Suprapubic skin (tissue), 4 donors: ENCODE measurements around the gene SGF29. TPM values are rescaled to one million over a fixed set of nuclear protein-coding genes. Genes with fewer than 3 reads are reported as not detected.
"Not testable (repeated sequence)": the region's sequence is repeated elsewhere in the genome, so short reads cannot be mapped to it uniquely, and the experiment has no call there.

Experiments
- DNase-seq, 2 donors: peaks; one replicate each; pipeline ENCODE4 v3.0.0-alpha.2; 2019; ENCODE audit warnings: low spot score in 2 of 2
- H3K27ac ChIP-seq: fragments of 200-600 bp; sonication (generic); one replicate; pipeline ENCODE4 v1.5.1; 2019
- H3K27me3 ChIP-seq: fragments of 200-600 bp; sonication (generic); one replicate; pipeline ENCODE4 v1.5.1; 2019
- H3K36me3 ChIP-seq: fragments of 200-600 bp; sonication (generic); one replicate; pipeline ENCODE4 v1.5.1; 2019
- H3K4me1 ChIP-seq: fragments of 200-600 bp; sonication (generic); one replicate; pipeline ENCODE4 v1.5.1; 2019
- H3K4me3 ChIP-seq: fragments of 200-600 bp; sonication (generic); one replicate; pipeline ENCODE4 v1.5.1; 2019; ENCODE audit warnings: mild to moderate bottlenecking
- H3K9me3 ChIP-seq: fragments of 200-600 bp; sonication (generic); one replicate; pipeline ENCODE4 v1.5.1; 2019
- CTCF ChIP-seq, 2 donors: fragments of 200-600 bp in 1 of 2; fragments of 450-650 bp in 1 of 2; sonication (generic) in 1 of 2; IDR thresholded peaks; one replicate each; pipeline ENCODE4 v1.5.1; 2016 to 2019; ENCODE audit warnings: antibody characterized with exemption in 2 of 2, mild to moderate bottlenecking in 1 of 2, moderate library complexity in 1 of 2
- EP300 ChIP-seq: sonication (generic); formaldehyde crosslinking; IDR thresholded peaks from one replicate; pipeline ENCODE4 v1.6.1; 2017; ENCODE audit warnings: antibody characterized with exemption
- POLR2A ChIP-seq, 2 donors: fragments of 450-650 bp; IDR thresholded peaks; one replicate each; pipeline ENCODE4 v1.6.1; 2017; ENCODE audit warnings: antibody characterized with exemption in 2 of 2, mild to moderate bottlenecking in 2 of 2, moderate library complexity in 2 of 2
- POLR2AphosphoS5 ChIP-seq, 3 donors: sonication (generic); formaldehyde crosslinking; IDR thresholded peaks; one replicate each; pipeline ENCODE4 v1.6.1; 2017; ENCODE audit warnings: antibody characterized with exemption in 3 of 3
- WGBS: methylation state at CpG from one replicate; pipeline ENCODE4 v1.1.5; 2018; 5-methylcytosine and 5-hydroxymethylcytosine counted together
- total RNA-seq, 4 donors: library from RNA; depleted of rRNA; stranded (reverse); fragments of >200 nt; gene quantifications; one replicate each; pipeline ENCODE4 v1.1.0, GENCODE V29; 2016

Gene SGF29
- total RNA-seq, 4 donors from 2014 or later = 20.2 to 36.1 (median 24.8) TPM

- H3K4me3 ChIP-seq = no peak overlapping the region
- TF ChIP-seq POLR2A (IDR thresholded peaks at IDR 0.05) (no peak), CTCF (IDR thresholded peaks at IDR 0.05) (no peak), EP300 (no peak), POLR2AphosphoS5 (IDR thresholded peaks at IDR 0.05) (no peak)
- peaks cover 13% of the 10 kb centered on the region for H3K36me3 ChIP-seq
- H3K4me1 ChIP-seq = peaks cover 8% of the 10 kb centered on the region
- H3K27me3 ChIP-seq = no peaks in the 10 kb centered on the region
- H3K9me3 ChIP-seq = no peaks in the 10 kb centered on the region
- H3K27ac ChIP-seq = no peak overlapping the region
- DNase-seq = no peak
- WGBS = 73% methylated on average over 8 of the region's 8 CpGs
These were observed 42.5 kb downstream of the SGF29 start for GRCh38 chr16:28596115-28596630.

- 33% methylated on average over 11 of the region's 11 CpGs for WGBS
- no peak for DNase-seq
- TF ChIP-seq CTCF (IDR thresholded peaks at IDR 0.05) = no peak
- TF ChIP-seq EP300 = no peak
- TF ChIP-seq POLR2AphosphoS5 (IDR thresholded peaks at IDR 0.05) = no peak
- Histone ChIP-seq H3K27me3 (no peaks in the 10 kb centered on the region), H3K27ac (no peak within 1 kb of the TSS), H3K9me3 (no peaks in the 10 kb centered on the region), H3K4me1 (peaks cover 8% of the 10 kb centered on the region), H3K36me3 (peaks cover 4% of the 10 kb centered on the region), H3K4me3 (no peak within 1 kb of the TSS)
These were observed 43.3 kb downstream of the SGF29 start, which contains the start of gene SULT1A2 for GRCh38 chr16:28596840-28597691. Gene SULT1A2, minus strand, starts transcription at chr16:28597050. Its CDS starts 1,120 bp downstream, at chr16:28595930.

GRCh38 chr16:28597692-28598261 lies 44.1 kb downstream of the SGF29 start:
- Histone ChIP-seq H3K9me3 (no peaks in the 10 kb centered on the region), H3K4me1 (peaks cover 8% of the 10 kb centered on the region), H3K36me3 (no peaks in the 10 kb centered on the region), H3K27ac (no peak overlapping the region), H3K27me3 (no peaks in the 10 kb centered on the region), H3K4me3 (no peak overlapping the region)
- no peak for DNase-seq
- WGBS = 66% methylated on average over 8 of the region's 9 CpGs
- TF ChIP-seq POLR2A (IDR thresholded peaks at IDR 0.05) (no peak), POLR2AphosphoS5 (IDR thresholded peaks at IDR 0.05) (no peak), EP300 (no peak), CTCF (IDR thresholded peaks at IDR 0.05) (no peak)

GRCh38 chr16:28599377-28600285 lies 45.9 kb downstream of the SGF29 start:
- DNase-seq, H3K27ac ChIP-seq: not testable (repeated sequence)
- WGBS = no CpG with 5 or more reads among the region's 17 CpGs

GRCh38 chr16:28600965-28601364 lies 47.2 kb downstream of the SGF29 start:
- H3K36me3 ChIP-seq, H3K9me3 ChIP-seq, H3K4me3 ChIP-seq, H3K27me3 ChIP-seq, H3K27ac ChIP-seq, H3K4me1 ChIP-seq, DNase-seq: not testable (repeated sequence)
- 40% methylated on average over 12 of the region's 20 CpGs for WGBS

More at GRCh38 chr16:28599377-28600285, 45.9 kb downstream of the SGF29 start:
- H3K4me3 ChIP-seq, H3K36me3 ChIP-seq, H3K9me3 ChIP-seq, H3K4me1 ChIP-seq, H3K27me3 ChIP-seq: not testable (repeated sequence)

- not testable (repeated sequence) for H3K36me3 ChIP-seq, H3K27ac ChIP-seq, H3K9me3 ChIP-seq, DNase-seq, H3K27me3 ChIP-seq, H3K4me1 ChIP-seq, H3K4me3 ChIP-seq
- 89% methylated on average over 13 of the region's 13 CpGs for WGBS
These were observed 47.9 kb downstream of the SGF29 start for GRCh38 chr16:28601589-28601988.

GRCh38 chr16:28602062-28602461 lies 48.3 kb downstream of the SGF29 start:
- H3K4me1 ChIP-seq, H3K36me3 ChIP-seq, H3K27me3 ChIP-seq, H3K9me3 ChIP-seq, DNase-seq, H3K27ac ChIP-seq, H3K4me3 ChIP-seq: not testable (repeated sequence)
- 80% methylated on average over 1 of the region's 10 CpGs for WGBS
